K562 (cell line): ENCODE measurements around the gene MAST3. TPM values are rescaled to one million over a fixed set of nuclear protein-coding genes. Genes with fewer than 3 reads are reported as not detected.

Experiments used
- ATAC-seq: fragments of 200-7000 bp; cut with Tn5 transposase; 3 replicates; pipeline ENCODE4 v1.9.1; 2020; ENCODE audit warnings: moderate library complexity
- BruUV-seq: library from RNA; stranded (reverse); fragments of 400-500 nt; replicated peaks from 2 replicates; lab custom pipeline; 2021; lab: Mats Ljungman, UMichigan
- CTCF ChIA-PET: fragments of 300-600 bp; formaldehyde crosslinking; extraction: SDS; loops from one replicate; lab custom pipeline; 2021; ENCODE audit warnings: low intra/inter-chr PET ratio; lab: Yijun Ruan, JAX
- POLR2A ChIA-PET: fragments of 300-600, 350-650 bp; sonication (Branson Sonifier 250); formaldehyde crosslinking; extraction: SDS; loops from one replicate; lab custom pipeline; 2021; ENCODE audit warnings: antibody characterized with exemption, inconsistent platforms; lab: Yijun Ruan, JAX
- DNase-seq, 4 experiments: peaks; one replicate each; pipeline versions ENCODE4 v3.0.0 to v3.0.0-alpha.2; 2011 to 2018; ENCODE audit warnings: low spot score in 3 of 4, mixed read lengths in 3 of 4; ENCODE audit errors: extremely low read depth in 1 of 4
- FAIRE-seq: peaks from 2 replicates; lab custom pipeline; 2011; peaks lifted over from hg19 to GRCh38; lab: Jason Lieb, UNC
- H2AFZ ChIP-seq: 2 replicates; pipeline ENCODE4 v1.6.0; 2011; ENCODE audit warnings: low read depth, low read length, control low read depth, inconsistent platforms
- H3K27ac ChIP-seq: fragments of 200-600 bp; 3 replicates; pipeline ENCODE4 v1.8.0; 2011; ENCODE audit warnings: low read depth, mild to moderate bottlenecking, control low read depth, inconsistent platforms, low read length, moderate library complexity, mixed read lengths; ENCODE audit errors: extremely low read depth
- H3K27me3 ChIP-seq, 2 experiments: fragments of 300-600 bp in 1 of 2; 2 replicates in 1 of 2; 3 replicates in 1 of 2; pipeline versions ENCODE4 v1.6.0 to v1.8.0; 2011; ENCODE audit warnings: inconsistent platforms in 2 of 2, low read length in 2 of 2, mild to moderate bottlenecking in 1 of 2, mixed read lengths in 1 of 2, moderate library complexity in 1 of 2; ENCODE audit not compliant: control insufficient read depth in 2 of 2, insufficient read depth in 2 of 2
- H3K36me3 ChIP-seq: fragments of 300-600 bp; 3 replicates; pipeline ENCODE4 v1.8.0; 2011; ENCODE audit warnings: mild to moderate bottlenecking, low read length, inconsistent platforms; ENCODE audit not compliant: control insufficient read depth, insufficient read depth
- H3K4me1 ChIP-seq, 2 experiments: fragments of 200-600 bp in 1 of 2; replicated peaks in 1 of 2; 2 replicates in 1 of 2; 3 replicates in 1 of 2; pipeline versions ENCODE4 v1.5.1 to v1.8.0; 2011; ENCODE audit warnings: inconsistent platforms in 2 of 2, low read length in 2 of 2, mild to moderate bottlenecking in 1 of 2, mixed read lengths in 1 of 2, moderate library complexity in 1 of 2; ENCODE audit not compliant: control insufficient read depth in 2 of 2, insufficient read depth in 2 of 2
- H3K4me2 ChIP-seq: 2 replicates; pipeline ENCODE4 v1.6.1; 2011; ENCODE audit warnings: low read length, control low read depth, inconsistent platforms, mixed read lengths; ENCODE audit not compliant: insufficient read depth
- H3K4me3 ChIP-seq: fragments of 200-600 bp; sonication (generic), shearing (Covaris generic); 2 replicates; pipeline ENCODE4 v1.5.1; 2016; ENCODE audit warnings: control low read depth, inconsistent platforms
- H3K79me2 ChIP-seq: fragments of 200-600 bp; 3 replicates; pipeline ENCODE4 v1.8.0; 2011; ENCODE audit warnings: low read length, inconsistent platforms; ENCODE audit not compliant: control insufficient read depth, insufficient read depth
- H3K9ac ChIP-seq, 2 experiments: 2 replicates each; pipeline versions ENCODE4 v1.6.0 to v1.6.1; 2011; ENCODE audit warnings: low read depth in 2 of 2, low read length in 2 of 2, control low read depth in 1 of 2, inconsistent platforms in 1 of 2, mild to moderate bottlenecking in 1 of 2, mixed read lengths in 1 of 2; ENCODE audit not compliant: insufficient read depth in 1 of 2
- H3K9me1 ChIP-seq: one replicate; pipeline ENCODE4 v1.6.0; 2011; ENCODE audit warnings: inconsistent platforms, mild to moderate bottlenecking, low read length, moderate library complexity; ENCODE audit not compliant: control insufficient read depth, insufficient read depth
- H3K9me3 ChIP-seq: replicated peaks from 2 replicates; pipeline ENCODE4 v1.5.1; 2011; ENCODE audit warnings: low read depth, low read length, inconsistent platforms; ENCODE audit not compliant: control insufficient read depth, insufficient read depth
- H4K20me1 ChIP-seq: replicated peaks from 2 replicates; pipeline ENCODE4 v1.6.1; 2011; ENCODE audit warnings: low read length, inconsistent platforms, mixed read lengths; ENCODE audit not compliant: control insufficient read depth, insufficient read depth
- CTBP1 ChIP-seq: fragments of 450-650 bp; IDR thresholded peaks from 2 replicates; pipeline ENCODE4 v1.6.1; 2016; ENCODE audit warnings: borderline replicate concordance
- DACH1 ChIP-seq: fragments of 450-650 bp; IDR thresholded peaks from 2 replicates; pipeline ENCODE4 v1.6.1; 2018; ENCODE audit not compliant: partially characterized antibody
- NCOA4 ChIP-seq: fragments of 450-650 bp; IDR thresholded peaks from 2 replicates; pipeline ENCODE4 v1.6.1; 2018; ENCODE audit warnings: mild to moderate bottlenecking; ENCODE audit not compliant: partially characterized antibody
- RB1 ChIP-seq: fragments of 450-650 bp; IDR thresholded peaks from 2 replicates; pipeline ENCODE4 v1.6.1; 2017; ENCODE audit warnings: low read depth, mild to moderate bottlenecking
- SMC3 ChIP-seq: conservative IDR thresholded peaks from 2 replicates; pipeline ENCODE4 v1.6.1; 2011; ENCODE audit warnings: low read depth, low read length, improper control_type of control experiment; ENCODE audit not compliant: insufficient read depth
- TAF1 ChIP-seq: IDR thresholded peaks from 2 replicates; pipeline ENCODE4 v1.6.1; 2011; ENCODE audit warnings: mild to moderate bottlenecking, low read length, moderate library complexity; ENCODE audit not compliant: insufficient read depth, control insufficient read depth, severe bottlenecking; ENCODE audit errors: extremely low read depth
- ZNF79 ChIP-seq: fragments of 250-450 bp; sonication (Bioruptor Pico); IDR thresholded peaks from 2 replicates; pipeline ENCODE4 v1.4.0; 2020; ENCODE audit warnings: low read depth, mild to moderate bottlenecking, moderate library complexity
- ZSCAN29 ChIP-seq: fragments of 450-650 bp; IDR thresholded peaks from 2 replicates; pipeline ENCODE4 v1.6.1; 2017
- WGBS: fragments of 100-300 bp; shearing (Covaris generic); methylation state at CpG from one replicate; pipeline ENCODE4 v1.1.6; 2016; ENCODE audit warnings: low coverage, mixed read lengths; ENCODE audit not compliant: insufficient coverage; ENCODE audit errors: missing lambda C conversion rate; 5-methylcytosine and 5-hydroxymethylcytosine counted together
- in situ Hi-C: fragments of 300-500 bp; cut with MboI; formaldehyde crosslinking; loops from 4 replicates; pipeline ENCODE4 v1.15.0; 2018; ENCODE audit warnings: inconsistent platforms, mixed read lengths
- intact Hi-C: fragments of 100-400 bp; cut with micrococcal nuclease; formaldehyde crosslinking; loops from 2 replicates; pipeline ENCODE4 v1.14.2; 2022
- polyA plus RNA-seq, 8 experiments: library from polyadenylated mRNA; depleted of rRNA in 4 of 8; stranded (reverse) in 5 of 8; unstranded in 3 of 8; fragments of >200 nt; fragmentation: Nextera tagmentation in 2 of 8; fragmentation: Illumina TruSeq in 1 of 8; extraction: Ambion mirVana in 2 of 8; extraction: Trizol in 1 of 8; gene quantifications; 2 replicates each; pipeline versions ENCODE4 v1.2.1 to v1.2.3, GENCODE V29; 2011 to 2014; ENCODE audit warnings: inconsistent platforms in 1 of 8, missing spikeins in 1 of 8
- total RNA-seq, 7 experiments: library from RNA; depleted of rRNA in 6 of 7; stranded (reverse); fragments of >200 nt in 6 of 7; fragmentation: Illumina TruSeq in 2 of 7; extraction: Trizol in 2 of 7; gene quantifications; 2 replicates each; pipeline versions ENCODE4 v1.2.1 to v1.2.3, GENCODE V29; 2011 to 2021; ENCODE audit warnings: low replicate concordance in 1 of 7
- TF ChIP-seq, protein P1 (sequence below): fragments of 250-450 bp; sonication (Bioruptor Pico); IDR thresholded peaks from 2 replicates; pipeline ENCODE4 v1.8.0; 2022; ENCODE audit warnings: moderate library complexity, mild to moderate bottlenecking, inconsistent platforms
- TF ChIP-seq, protein P2 (sequence below): fragments of 450-650 bp; IDR thresholded peaks from 2 replicates; pipeline ENCODE4 v1.6.1; 2018; ENCODE audit not compliant: partially characterized antibody
- TF ChIP-seq, protein P3 (sequence below), 2 experiments: fragments of 450-650 bp in 1 of 2; sonication (generic) in 1 of 2; formaldehyde crosslinking in 1 of 2; IDR thresholded peaks in 1 of 2; conservative IDR thresholded peaks in 1 of 2; 2 replicates each; pipeline versions ENCODE4 v1.6.1 to v1.8.1; 2016 to 2023; ENCODE audit warnings: mild to moderate bottlenecking in 2 of 2, moderate library complexity in 2 of 2, inconsistent platforms in 1 of 2, missing genetic modification reagents in 1 of 2
- TF ChIP-seq, protein P4 (sequence below): fragments of 250-450 bp; sonication (Bioruptor Pico); IDR thresholded peaks from 2 replicates; pipeline ENCODE4 v1.8.0; 2021; ENCODE audit warnings: mild to moderate bottlenecking, moderate library complexity

The MAST3 gene
- total and polyA plus RNA-seq, 9 of the 15 experiments (the other 6 are each of a cell fraction or from before 2014, with no cell fraction given), result 0.94 to 9.9 (median 2.4) TPM

DNA sequence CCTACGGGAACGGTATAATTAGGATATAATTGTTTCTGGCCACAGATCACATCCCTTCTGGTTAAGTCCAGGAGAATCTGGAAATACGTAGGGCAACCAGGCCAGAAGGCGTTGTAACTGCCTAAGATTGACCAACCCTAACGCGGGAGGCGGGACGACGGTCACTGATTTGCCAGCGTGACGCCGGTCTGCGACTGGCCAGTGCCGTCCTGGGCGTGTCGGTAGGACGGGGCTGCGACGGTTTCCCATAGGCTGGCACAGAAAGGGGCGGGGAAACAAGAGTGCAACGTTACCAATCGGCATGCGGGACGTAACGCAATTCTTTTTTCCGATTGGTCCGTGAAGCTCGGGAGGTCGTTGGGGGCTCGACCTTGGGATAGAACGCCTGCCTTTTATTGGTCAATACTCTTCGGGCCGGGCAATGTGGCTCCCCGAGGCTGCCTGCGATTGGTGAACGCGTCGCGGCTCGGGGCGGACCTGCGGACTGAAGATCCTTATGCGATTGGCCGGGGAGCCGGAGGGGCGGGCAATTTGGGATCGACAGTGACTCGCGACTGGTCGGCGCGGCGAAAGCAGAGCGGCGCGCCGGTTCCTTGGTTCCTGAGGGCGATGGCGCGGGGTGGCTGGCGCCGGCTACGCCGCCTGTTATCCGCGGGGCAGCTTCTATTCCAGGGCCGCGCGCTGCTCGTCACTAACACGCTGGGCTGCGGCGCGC is 95.3 kb downstream of the MAST3 start, which contains the start of gene MPV17L2:
TSS of gene MPV17L2 (plus strand) at position 546 of the 715 bp plus-strand sequence. CDS start at position 610, 64 bp downstream.
- Histone ChIP-seq H3K9ac (peak within 1 kb of the TSS; percentile 69 to 96), H4K20me1 (peaks cover 6% of the 10 kb centered on the region; the same call in 1 of the 2 replicates), H3K36me3 (peaks cover 26% of the 10 kb centered on the region; the same call in 2 of the 3 replicates), H3K4me1 (peaks cover 17 to 46% of the 10 kb centered on the region in 2 experiments; a peak in 4 of 5 replicates), H3K27me3 (no peaks in the 10 kb centered on the region), H3K9me3 (no peaks in the 10 kb centered on the region), H3K79me2 (peaks cover 18% of the 10 kb centered on the region), H3K27ac (peak within 1 kb of the TSS; percentile 80), H3K4me3 (peak within 1 kb of the TSS; percentile 89), H3K4me2 (peak within 1 kb of the TSS; percentile 94), H2AFZ (peak within 1 kb of the TSS; percentile 88), H3K9me1 (no peaks in the 10 kb centered on the region)
- ATAC-seq (peak; percentile 93), FAIRE-seq (peak; percentile 100), DNase-seq (peak; percentile 89 to 100 (median 94))
- intact Hi-C loops, result loop anchor here (1.0 kb wide), 1 partner anchor 130 kb away; the partner anchor contains the start of gene LSM4
- CTCF ChIA-PET, result interaction anchor here (0.6 to 1.3 kb wide), 3 partner anchors 59 to 226 kb away, joined by 3 read pairs; partner anchors contain the start of gene SSBP4
- in situ Hi-C loops, result no loop called here
- BruUV-seq, result no TSS peak
- POLR2A ChIA-PET, result interaction anchor here (0.6 to 2.3 kb wide), 17 partner anchors 9 to 292 kb away, joined by 3 to 11 read pairs (median 4); partner anchors contain the start of gene JUND
- under 1% methylated on average over 65 of the region's 74 CpGs for WGBS
- peak; percentile 58; the same call in 1 of the 2 replicates for TF ChIP-seq CTBP1
- TF ChIP-seq, protein P1, sequence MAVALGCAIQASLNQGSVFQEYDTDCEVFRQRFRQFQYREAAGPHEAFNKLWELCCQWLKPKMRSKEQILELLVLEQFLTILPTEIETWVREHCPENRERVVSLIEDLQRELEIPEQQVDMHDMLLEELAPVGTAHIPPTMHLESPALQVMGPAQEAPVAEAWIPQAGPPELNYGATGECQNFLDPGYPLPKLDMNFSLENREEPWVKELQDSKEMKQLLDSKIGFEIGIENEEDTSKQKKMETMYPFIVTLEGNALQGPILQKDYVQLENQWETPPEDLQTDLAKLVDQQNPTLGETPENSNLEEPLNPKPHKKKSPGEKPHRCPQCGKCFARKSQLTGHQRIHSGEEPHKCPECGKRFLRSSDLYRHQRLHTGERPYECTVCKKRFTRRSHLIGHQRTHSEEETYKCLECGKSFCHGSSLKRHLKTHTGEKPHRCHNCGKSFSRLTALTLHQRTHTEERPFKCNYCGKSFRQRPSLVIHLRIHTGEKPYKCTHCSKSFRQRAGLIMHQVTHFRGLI (CRISPR knock-in tag), result peak; percentile 79; the same call in 1 of the 2 replicates
- TF ChIP-seq, protein P2, sequence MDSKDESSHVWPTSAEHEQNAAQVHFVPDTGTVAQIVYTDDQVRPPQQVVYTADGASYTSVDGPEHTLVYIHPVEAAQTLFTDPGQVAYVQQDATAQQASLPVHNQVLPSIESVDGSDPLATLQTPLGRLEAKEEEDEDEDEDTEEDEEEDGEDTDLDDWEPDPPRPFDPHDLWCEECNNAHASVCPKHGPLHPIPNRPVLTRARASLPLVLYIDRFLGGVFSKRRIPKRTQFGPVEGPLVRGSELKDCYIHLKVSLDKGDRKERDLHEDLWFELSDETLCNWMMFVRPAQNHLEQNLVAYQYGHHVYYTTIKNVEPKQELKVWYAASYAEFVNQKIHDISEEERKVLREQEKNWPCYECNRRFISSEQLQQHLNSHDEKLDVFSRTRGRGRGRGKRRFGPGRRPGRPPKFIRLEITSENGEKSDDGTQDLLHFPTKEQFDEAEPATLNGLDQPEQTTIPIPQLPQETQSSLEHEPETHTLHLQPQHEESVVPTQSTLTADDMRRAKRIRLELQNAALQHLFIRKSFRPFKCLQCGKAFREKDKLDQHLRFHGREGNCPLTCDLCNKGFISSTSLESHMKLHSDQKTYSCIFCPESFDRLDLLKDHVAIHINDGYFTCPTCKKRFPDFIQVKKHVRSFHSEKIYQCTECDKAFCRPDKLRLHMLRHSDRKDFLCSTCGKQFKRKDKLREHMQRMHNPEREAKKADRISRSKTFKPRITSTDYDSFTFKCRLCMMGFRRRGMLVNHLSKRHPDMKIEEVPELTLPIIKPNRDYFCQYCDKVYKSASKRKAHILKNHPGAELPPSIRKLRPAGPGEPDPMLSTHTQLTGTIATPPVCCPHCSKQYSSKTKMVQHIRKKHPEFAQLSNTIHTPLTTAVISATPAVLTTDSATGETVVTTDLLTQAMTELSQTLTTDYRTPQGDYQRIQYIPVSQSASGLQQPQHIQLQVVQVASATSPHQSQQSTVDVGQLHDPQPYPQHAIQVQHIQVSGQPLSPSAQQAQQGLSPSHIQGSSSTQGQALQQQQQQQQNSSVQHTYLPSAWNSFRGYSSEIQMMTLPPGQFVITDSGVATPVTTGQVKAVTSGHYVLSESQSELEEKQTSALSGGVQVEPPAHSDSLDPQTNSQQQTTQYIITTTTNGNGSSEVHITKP, result peak; percentile 24
- peak; percentile 62 for TF ChIP-seq TAF1
- peak; percentile 74; the same call in 1 of the 2 replicates for TF ChIP-seq RB1
- TF ChIP-seq, protein P3, sequence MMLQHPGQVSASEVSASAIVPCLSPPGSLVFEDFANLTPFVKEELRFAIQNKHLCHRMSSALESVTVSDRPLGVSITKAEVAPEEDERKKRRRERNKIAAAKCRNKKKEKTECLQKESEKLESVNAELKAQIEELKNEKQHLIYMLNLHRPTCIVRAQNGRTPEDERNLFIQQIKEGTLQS (IDR thresholded peaks at IDR 0.05), result no peak
- TF ChIP-seq, protein P3 (CRISPR knock-in tag; conservative IDR thresholded peaks at IDR 0.05), result 0 out of 2 replicates have a peak, but pooled peaks have one; percentile 34
- no peak for TF ChIP-seq ZSCAN29
- no peak for TF ChIP-seq SMC3
- TF ChIP-seq DACH1, result no peak
- TF ChIP-seq NCOA4, result no peak
- TF ChIP-seq, protein P4, sequence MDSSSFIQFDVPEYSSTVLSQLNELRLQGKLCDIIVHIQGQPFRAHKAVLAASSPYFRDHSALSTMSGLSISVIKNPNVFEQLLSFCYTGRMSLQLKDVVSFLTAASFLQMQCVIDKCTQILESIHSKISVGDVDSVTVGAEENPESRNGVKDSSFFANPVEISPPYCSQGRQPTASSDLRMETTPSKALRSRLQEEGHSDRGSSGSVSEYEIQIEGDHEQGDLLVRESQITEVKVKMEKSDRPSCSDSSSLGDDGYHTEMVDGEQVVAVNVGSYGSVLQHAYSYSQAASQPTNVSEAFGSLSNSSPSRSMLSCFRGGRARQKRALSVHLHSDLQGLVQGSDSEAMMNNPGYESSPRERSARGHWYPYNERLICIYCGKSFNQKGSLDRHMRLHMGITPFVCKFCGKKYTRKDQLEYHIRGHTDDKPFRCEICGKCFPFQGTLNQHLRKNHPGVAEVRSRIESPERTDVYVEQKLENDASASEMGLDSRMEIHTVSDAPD, result no peak
- peak; percentile 12; the same call in 1 of the 2 replicates for TF ChIP-seq ZNF79
